H1 (cell line): ENCODE data around the gene NECAP2. TPM values are rescaled to one million over a fixed set of nuclear protein-coding genes. Genes with fewer than 3 reads are reported as not detected.

ENCODE experiments used
- CTCF ChIA-PET: fragments of 300-600 bp; sonication (Branson Sonifier 250); formaldehyde crosslinking; loops from one replicate; lab custom pipeline; 2021; ENCODE audit not compliant: partially characterized antibody; lab: Charles Lee
- POLR2A ChIA-PET: fragments of 300-600 bp; sonication (Branson Sonifier 250); formaldehyde crosslinking; loops from one replicate; lab custom pipeline; 2021; ENCODE audit warnings: inconsistent platforms; ENCODE audit not compliant: partially characterized antibody; lab: Charles Lee
- DNase-seq, 2 experiments: peaks; one replicate each; pipeline versions ENCODE4 v3.0.0 to v3.0.0-alpha.2; 2010 to 2022; ENCODE audit warnings: low spot score in 2 of 2, low read depth in 1 of 2, mixed read lengths in 1 of 2
- FAIRE-seq: peaks from 2 replicates; lab custom pipeline; 2011; peaks lifted over from hg19 to GRCh38; lab: Jason Lieb, UNC
- H2AFZ ChIP-seq: 2 replicates; pipeline ENCODE4 v1.8.1; 2012; ENCODE audit warnings: low read length, inconsistent platforms
- H2AK5ac ChIP-seq: 2 replicates; pipeline ENCODE4 v1.6.1; 2013; ENCODE audit warnings: low read depth, low read length
- H2BK120ac ChIP-seq: replicated peaks from 2 replicates; pipeline ENCODE3; 2013; ENCODE audit warnings: low read depth, low read length, inconsistent platforms
- H2BK12ac ChIP-seq: 2 replicates; pipeline ENCODE4 v1.6.1; 2013; ENCODE audit warnings: low read depth, low read length
- H2BK15ac ChIP-seq: 2 replicates; pipeline ENCODE4 v1.6.1; 2013; ENCODE audit warnings: low read length
- H2BK20ac ChIP-seq: 2 replicates; pipeline ENCODE4 v1.6.1; 2013; ENCODE audit warnings: low read length
- H2BK5ac ChIP-seq: 2 replicates; pipeline ENCODE4 v1.6.1; 2013; ENCODE audit warnings: low read depth, low read length
- H3K14ac ChIP-seq: 2 replicates; pipeline ENCODE4 v1.6.1; 2013; ENCODE audit warnings: inconsistent platforms; ENCODE audit not compliant: insufficient read length
- H3K18ac ChIP-seq: 2 replicates; pipeline ENCODE4 v1.6.1; 2013; ENCODE audit warnings: low read length; ENCODE audit errors: extremely low read depth
- H3K23ac ChIP-seq: 2 replicates; pipeline ENCODE4 v1.6.1; 2013; ENCODE audit warnings: inconsistent platforms; ENCODE audit not compliant: insufficient read length
- H3K23me2 ChIP-seq: 2 replicates; pipeline ENCODE4 v1.6.1; 2013; ENCODE audit warnings: low read depth, low read length
- H3K27ac ChIP-seq: 2 replicates; pipeline ENCODE4 v1.6.1; 2011; ENCODE audit warnings: low read depth, low read length, inconsistent platforms
- H3K27me3 ChIP-seq, 4 experiments: replicated peaks in 1 of 4; 1 replicate in 1 of 4; 2 replicates in 3 of 4; pipeline versions ENCODE4 v1.6.1 to v1.8.1; 2011 to 2013; ENCODE audit warnings: low read length in 3 of 4, mild to moderate bottlenecking in 3 of 4, inconsistent platforms in 2 of 4, mixed read lengths in 2 of 4, moderate library complexity in 1 of 4; ENCODE audit not compliant: control insufficient read depth in 3 of 4, insufficient read depth in 3 of 4; ENCODE audit errors: extremely low read depth in 1 of 4
- H3K36me3 ChIP-seq, 4 experiments: 2 replicates each; pipeline versions ENCODE4 v1.6.1 to v1.8.1; 2011 to 2013; ENCODE audit warnings: mild to moderate bottlenecking in 4 of 4, low read length in 3 of 4, moderate library complexity in 2 of 4, control low read depth in 1 of 4, inconsistent platforms in 1 of 4; ENCODE audit not compliant: insufficient read depth in 4 of 4, control insufficient read depth in 2 of 4
- H3K4ac ChIP-seq: replicated peaks from 2 replicates; pipeline ENCODE3; 2013; ENCODE audit warnings: low read length, low read depth, mixed read lengths, inconsistent platforms; ENCODE audit not compliant: insufficient read length
- H3K4me1 ChIP-seq, 4 experiments: replicated peaks in 1 of 4; 1 replicate in 1 of 4; 2 replicates in 3 of 4; pipeline versions ENCODE4 v1.6.1 to v1.8.1; 2011 to 2013; ENCODE audit warnings: low read length in 3 of 4, inconsistent platforms in 2 of 4, mixed read lengths in 1 of 4; ENCODE audit not compliant: insufficient read depth in 4 of 4, control insufficient read depth in 3 of 4
- H3K4me2 ChIP-seq, 2 experiments: 2 replicates each; pipeline versions ENCODE4 v1.6.1 to v1.8.1; 2011 to 2013; ENCODE audit warnings: low read depth in 2 of 2, low read length in 2 of 2, control low read depth in 1 of 2, inconsistent platforms in 1 of 2, mild to moderate bottlenecking in 1 of 2; ENCODE audit not compliant: insufficient read depth in 1 of 2
- H3K4me3 ChIP-seq, 4 experiments: fragments of 200-600, 300-600 bp in 1 of 4; sonication (generic), shearing (Covaris generic), sonication (Bioruptor Twin) in 1 of 4; 2 replicates each; pipeline versions ENCODE4 v1.5.1 to v1.8.1; 2011 to 2016; ENCODE audit warnings: low read length in 4 of 4, low read depth in 3 of 4, control low read depth in 2 of 4, inconsistent platforms in 2 of 4, mild to moderate bottlenecking in 2 of 4, mixed read lengths in 1 of 4, moderate library complexity in 1 of 4; ENCODE audit not compliant: insufficient read depth in 2 of 4; ENCODE audit errors: extremely low read depth in 1 of 4
- H3K56ac ChIP-seq: replicated peaks from 2 replicates; pipeline ENCODE3; 2013; ENCODE audit warnings: low read depth, mild to moderate bottlenecking, mixed read lengths, low read length, inconsistent platforms; ENCODE audit not compliant: insufficient read length
- H3K79me1 ChIP-seq: 2 replicates; pipeline ENCODE4 v1.6.1; 2013; ENCODE audit warnings: low read depth, low read length, control low read depth
- H3K79me2 ChIP-seq, 2 experiments: 2 replicates each; pipeline versions ENCODE4 v1.6.1 to v1.8.1; 2012 to 2013; ENCODE audit warnings: low read length in 2 of 2, mild to moderate bottlenecking in 2 of 2, inconsistent platforms in 1 of 2; ENCODE audit not compliant: insufficient read depth in 2 of 2, control insufficient read depth in 1 of 2
- H3K9ac ChIP-seq, 4 experiments: replicated peaks in 1 of 4; 1 replicate in 1 of 4; 2 replicates in 3 of 4; pipeline versions ENCODE4 v1.6.1 to v1.8.1; 2011 to 2013; ENCODE audit warnings: low read depth in 3 of 4, low read length in 3 of 4, control low read depth in 2 of 4, mild to moderate bottlenecking in 2 of 4, moderate library complexity in 2 of 4, inconsistent platforms in 1 of 4; ENCODE audit errors: extremely low read depth in 1 of 4
- H3K9me3 ChIP-seq, 2 experiments: 2 replicates each; pipeline versions ENCODE4 v1.6.1 to v1.8.1; 2012 to 2013; ENCODE audit warnings: mild to moderate bottlenecking in 2 of 2, moderate library complexity in 2 of 2, control low read depth in 1 of 2, inconsistent platforms in 1 of 2, low read depth in 1 of 2, low read length in 1 of 2, mixed read lengths in 1 of 2; ENCODE audit not compliant: insufficient read depth in 2 of 2
- H4K20me1 ChIP-seq, 2 experiments: replicated peaks in 1 of 2; 2 replicates each; pipeline versions ENCODE3 to v1.8.1; 2011 to 2013; ENCODE audit warnings: inconsistent platforms in 2 of 2, low read length in 2 of 2, mild to moderate bottlenecking in 1 of 2; ENCODE audit not compliant: insufficient read depth in 2 of 2, control insufficient read depth in 1 of 2
- H4K5ac ChIP-seq: 2 replicates; pipeline ENCODE4 v1.6.1; 2013; ENCODE audit warnings: low read length, low read depth, mixed read lengths, inconsistent platforms; ENCODE audit not compliant: insufficient read length
- H4K8ac ChIP-seq: 2 replicates; pipeline ENCODE4 v1.8.0; 2013; ENCODE audit warnings: mild to moderate bottlenecking, moderate library complexity, low read length, inconsistent platforms; ENCODE audit not compliant: insufficient read depth; ENCODE audit errors: extremely low read depth
- H4K91ac ChIP-seq: replicated peaks from 2 replicates; pipeline ENCODE3; 2013; ENCODE audit warnings: low read length, mixed read lengths, inconsistent platforms; ENCODE audit not compliant: insufficient read length
- BRCA1 ChIP-seq: IDR thresholded peaks from 2 replicates; pipeline ENCODE4 v1.6.1; 2012; ENCODE audit warnings: low read depth, low read length, improper control_type of control experiment
- JUN ChIP-seq: IDR thresholded peaks from 2 replicates; pipeline ENCODE4 v1.6.1; 2011; ENCODE audit warnings: low read depth, mild to moderate bottlenecking, improper control_type of control experiment, low read length
- WGBS, 2 experiments: shearing (Covaris generic) in 1 of 2; methylation state at CpG; one replicate each; pipeline versions ENCODE4 v1.1.6 to v1.1.7; 2013 to 2015; ENCODE audit warnings: low lambda C conversion rate in 2 of 2, mixed read lengths in 2 of 2, inconsistent platforms in 1 of 2, low coverage in 1 of 2, missing lambda C conversion rate in 1 of 2; ENCODE audit not compliant: insufficient replicate concordance in 2 of 2, insufficient coverage in 1 of 2, insufficient read length in 1 of 2; ENCODE audit errors: extremely low coverage in 1 of 2, missing lambda C conversion rate in 1 of 2; 5-methylcytosine and 5-hydroxymethylcytosine counted together
- polyA plus RNA-seq, 7 experiments: library from polyadenylated mRNA; depleted of rRNA in 3 of 7; stranded (reverse) in 5 of 7; unstranded in 2 of 7; fragments of >200 nt in 5 of 7; fragments of 200-250 nt in 2 of 7; gene quantifications; 1 replicate in 5 of 7; 2 replicates in 1 of 7; 4 replicates in 1 of 7; pipeline versions ENCODE4 v1.2.1 to v1.2.3, GENCODE V29; 2011 to 2013; ENCODE audit warnings: missing spikeins in 2 of 7, mixed read lengths in 2 of 7
- total RNA-seq: library from RNA; stranded (reverse); fragmentation: NEBNext Ultra II Directional; extraction: Animal tissue kit (Norgen Biotek cat#: 25700); gene quantifications from 2 replicates; pipeline ENCODE4 v1.2.1, GENCODE V29; 2021

NECAP2 gene
- total and polyA plus RNA-seq, 2 of the 8 experiments (the other 6 are each of a cell fraction or from before 2014, with no cell fraction given) = 24.4 to 29.7 TPM

DNA sequence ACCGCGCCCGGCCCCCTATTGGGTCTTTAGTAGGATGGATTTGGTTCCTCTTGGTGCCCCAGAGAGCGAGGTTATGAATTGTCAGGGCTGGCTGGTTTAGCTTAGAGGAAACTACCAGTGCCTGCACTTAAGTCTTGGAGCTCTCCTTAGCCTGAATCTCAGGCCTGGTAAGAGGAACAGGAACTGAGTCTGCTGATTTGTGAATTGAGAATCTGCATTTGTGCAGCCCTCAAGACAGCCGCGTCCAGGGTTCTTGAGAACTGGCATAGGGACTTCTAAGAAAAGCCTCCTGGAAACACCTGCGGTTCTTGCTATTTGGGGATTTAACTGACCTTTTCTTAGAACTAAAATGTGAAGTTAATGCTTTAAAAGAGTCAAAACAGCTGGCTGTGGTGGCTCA lies 1.7 kb downstream of the NECAP2 start:
- H3K18ac ChIP-seq = no peak overlapping the region
- peaks cover 0 to 2% (median 0%) of the 10 kb centered on the region in 4 experiments; a peak in 3 of 7 replicates for H3K4me1 ChIP-seq
- DNase-seq (no peak), FAIRE-seq (no peak)
- no peak overlapping the region for H3K4ac ChIP-seq
- no peak overlapping the region for H2BK120ac ChIP-seq
- TF ChIP-seq BRCA1 (no peak), JUN (no peak)
- no peaks in the 10 kb centered on the region; a peak in 1 of 4 replicates for H3K79me2 ChIP-seq
- no peak overlapping the region for H2AFZ ChIP-seq
- H3K56ac ChIP-seq = no peak overlapping the region
- no peak overlapping the region for H3K4me3 ChIP-seq
- H4K5ac ChIP-seq = no peak overlapping the region
- no peak overlapping the region for H4K8ac ChIP-seq
- CTCF ChIA-PET = interaction anchor here (0.6 to 2.9 kb wide), 3 partner anchors 12 to 272 kb away, joined by 3 to 11 read pairs (median 3); no protein-coding TSS in a partner anchor
- H3K23ac ChIP-seq = no peak overlapping the region
- H3K27ac ChIP-seq = no peak overlapping the region
- no peaks in the 10 kb centered on the region for H3K9me3 ChIP-seq
- H3K14ac ChIP-seq = no peak overlapping the region
- no peak overlapping the region for H3K9ac ChIP-seq
- H3K79me1 ChIP-seq = no peaks in the 10 kb centered on the region; the same call in 1 of the 2 replicates
- POLR2A ChIA-PET = interaction anchor here (0.6 to 1.1 kb wide), 2 partner anchors 11 to 107 kb away, joined by 3 read pairs; no protein-coding TSS in a partner anchor
- peaks cover 11 to 20% of the 10 kb centered on the region in 2 experiments for H4K20me1 ChIP-seq
- no peak overlapping the region; a peak in 1 of 4 replicates for H3K4me2 ChIP-seq
- no peak overlapping the region for H2AK5ac ChIP-seq
- 95% methylated on average over 7 of the region's 7 CpGs; no CpG with 5 or more reads in 1 of the 2 experiments for WGBS, 2 experiments
- H2BK12ac ChIP-seq = no peak overlapping the region
- no peak overlapping the region for H2BK15ac ChIP-seq
- no peak overlapping the region for H2BK5ac ChIP-seq
- H3K27me3 ChIP-seq = peaks cover 0 to 4% (median 3%) of the 10 kb centered on the region in 4 experiments; a peak in 1 of 7 replicates
- peaks cover 4% of the 10 kb centered on the region; the same call in 1 of the 2 replicates for H3K23me2 ChIP-seq
- H3K36me3 ChIP-seq = peaks cover 0 to 12% (median 2%) of the 10 kb centered on the region in 4 experiments; a peak in 5 of 8 replicates
- no peak overlapping the region for H4K91ac ChIP-seq
- no peak overlapping the region for H2BK20ac ChIP-seq
